Loucy (cell line): ENCODE results near the gene SERP1.

ENCODE experiments used
- CTCF ChIP-seq: fragments of 200-600 bp; sonication (generic); conservative IDR thresholded peaks from 2 replicates; pipeline ENCODE4 v1.5.1; 2014; ENCODE audit warnings: mild to moderate bottlenecking, antibody characterized with exemption, low read length
- EZH2phosphoT487 ChIP-seq: fragments of 200-600 bp; IDR thresholded peaks from 2 replicates; pipeline ENCODE4 v1.6.1; 2018; ENCODE audit warnings: antibody characterized with exemption, mild to moderate bottlenecking, moderate library complexity, borderline replicate concordance

DNA sequence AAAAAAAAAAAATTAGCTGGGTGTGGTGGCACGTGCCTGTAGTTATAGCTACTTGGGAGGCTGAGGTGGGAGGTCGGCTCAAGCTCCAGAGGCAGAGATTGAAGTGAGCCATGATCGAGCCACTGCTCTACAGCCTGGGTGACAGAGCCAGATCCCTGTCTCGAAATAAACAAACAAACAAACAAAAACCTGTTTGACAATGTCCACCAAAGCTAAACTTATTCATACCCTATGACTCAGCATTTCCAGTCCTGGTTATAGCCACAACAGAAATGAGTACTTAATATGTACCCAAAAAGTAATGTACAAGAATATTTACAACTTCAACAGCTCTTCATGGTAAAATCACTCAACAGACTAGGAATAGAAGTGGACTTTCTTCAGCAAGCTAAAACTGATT is 31.1 kb downstream of the SERP1 start:
- TF ChIP-seq CTCF (no peak), EZH2phosphoT487 (no peak)
